DMS153 (cell line): ENCODE data around the gene CERS4.
"Not testable (repeated sequence)": the region's sequence is repeated elsewhere in the genome, so short reads cannot be mapped to it uniquely, and the experiment has no call there.

Source experiments
- DNase-seq: peaks from one replicate; lab custom pipeline; 2025; lab: John Stamatoyannopoulos, UW

The CERS4 gene

DNA sequence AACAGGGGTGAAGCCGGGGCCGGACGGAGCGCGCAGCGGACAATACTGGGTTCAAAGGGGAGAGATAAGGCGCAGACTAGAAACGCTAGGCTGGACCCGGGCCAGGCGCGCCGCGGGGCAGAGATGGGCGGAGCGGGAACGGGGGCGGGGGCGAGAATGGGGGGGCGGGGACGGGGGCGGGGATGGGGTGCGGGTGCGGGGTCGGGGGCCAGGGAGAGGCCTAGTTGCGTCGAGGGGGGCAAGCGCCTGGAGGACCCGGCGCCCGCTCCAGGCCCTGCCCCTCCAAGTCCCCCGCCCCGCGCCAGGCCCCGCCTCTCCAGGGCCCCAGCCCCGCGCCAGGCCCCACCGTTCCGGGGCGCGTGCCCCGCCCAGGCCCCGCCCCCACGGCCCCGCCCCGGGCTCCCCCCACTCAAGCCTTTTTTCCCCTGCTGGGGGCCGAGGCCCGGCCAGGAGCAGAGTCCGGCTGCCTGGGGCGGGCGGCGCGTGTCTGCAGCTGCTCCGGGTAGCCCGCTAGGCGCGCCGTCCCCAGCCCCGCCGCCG lies at the start of gene CERS4:
TSS of gene CERS4 (plus strand) at position 449 of the 540 bp plus-strand sequence. CDS start 41,707 bp downstream, outside the sequence.
- DNase-seq: peak; percentile 69

DNA sequence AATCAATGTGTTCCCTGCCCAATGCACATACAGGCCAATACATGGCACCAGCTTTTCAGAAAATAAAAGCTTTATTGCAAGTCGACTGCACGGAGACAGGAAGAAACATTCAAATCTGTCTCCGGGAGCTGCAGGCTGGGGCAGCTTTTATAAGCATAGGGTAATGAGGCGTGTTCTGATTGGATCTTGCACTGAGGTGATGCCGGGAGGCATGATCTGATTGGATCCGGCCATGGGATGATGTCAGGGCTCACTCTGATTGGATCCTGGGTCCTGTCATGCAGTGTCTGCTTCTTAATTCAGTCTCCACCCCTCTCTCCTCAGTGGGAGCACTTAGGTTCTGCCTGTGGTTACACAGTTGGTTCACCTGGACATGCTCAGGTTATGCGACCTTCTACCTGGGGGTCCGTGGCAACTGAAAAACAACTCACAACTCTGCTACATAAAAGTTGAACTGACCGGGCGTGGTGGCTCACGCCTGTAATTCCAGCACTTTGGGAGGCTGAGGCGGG lies 48.0 kb upstream of the CERS4 start:
- no peak for DNase-seq

- DNase-seq: no peak
Observed at GRCh38 chr19:8163759-8164158, 45.4 kb upstream of the CERS4 start.

DNA sequence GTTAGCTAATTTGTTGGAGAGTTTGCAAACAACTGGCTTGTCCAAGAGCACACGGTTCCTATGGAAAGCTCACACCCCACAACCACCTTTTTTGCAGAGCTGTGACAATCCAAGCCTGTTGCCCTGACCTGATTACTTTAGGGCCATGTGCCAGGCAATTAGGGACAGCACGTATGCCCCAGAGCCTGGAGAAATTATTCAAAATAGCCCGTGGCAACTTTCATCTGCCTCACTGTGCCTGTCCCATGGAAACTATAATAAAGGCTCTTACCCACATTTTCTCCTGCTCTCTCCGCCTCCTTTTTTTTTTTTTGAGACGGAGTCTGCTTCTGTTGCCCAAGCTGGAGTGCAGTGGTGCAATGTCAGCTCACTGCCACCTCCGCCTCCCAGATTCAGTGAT lies 41.2 kb upstream of the CERS4 start:
- DNase-seq: no peak

GRCh38 chr19:8168537-8168936 lies 40.6 kb upstream of the CERS4 start:
- no peak for DNase-seq

DNA sequence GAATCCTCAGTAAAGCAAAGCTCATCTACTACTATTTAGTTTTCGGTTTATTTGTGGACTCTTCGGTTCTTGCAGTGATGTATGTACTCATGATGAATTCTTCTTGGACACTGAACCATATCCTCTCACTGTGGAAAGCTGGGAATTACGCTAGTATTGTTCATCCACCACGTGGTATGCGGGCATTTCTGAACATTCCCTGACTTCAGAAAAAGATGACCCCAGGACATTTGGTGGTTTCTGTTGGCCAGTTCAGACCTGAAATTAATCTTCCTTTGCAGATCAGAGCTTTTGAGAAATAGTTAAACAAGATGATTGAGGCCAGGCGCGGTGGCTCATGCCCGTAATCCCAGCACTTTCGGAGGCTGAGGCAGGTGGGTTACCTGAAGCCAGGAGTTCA lies 34.5 kb upstream of the CERS4 start:
- no peak for DNase-seq

GRCh38 chr19:8180018-8180417 lies 29.2 kb upstream of the CERS4 start:
- no peak for DNase-seq

GRCh38 chr19:8184274-8184673 lies 24.9 kb upstream of the CERS4 start:
- no peak for DNase-seq

DNA sequence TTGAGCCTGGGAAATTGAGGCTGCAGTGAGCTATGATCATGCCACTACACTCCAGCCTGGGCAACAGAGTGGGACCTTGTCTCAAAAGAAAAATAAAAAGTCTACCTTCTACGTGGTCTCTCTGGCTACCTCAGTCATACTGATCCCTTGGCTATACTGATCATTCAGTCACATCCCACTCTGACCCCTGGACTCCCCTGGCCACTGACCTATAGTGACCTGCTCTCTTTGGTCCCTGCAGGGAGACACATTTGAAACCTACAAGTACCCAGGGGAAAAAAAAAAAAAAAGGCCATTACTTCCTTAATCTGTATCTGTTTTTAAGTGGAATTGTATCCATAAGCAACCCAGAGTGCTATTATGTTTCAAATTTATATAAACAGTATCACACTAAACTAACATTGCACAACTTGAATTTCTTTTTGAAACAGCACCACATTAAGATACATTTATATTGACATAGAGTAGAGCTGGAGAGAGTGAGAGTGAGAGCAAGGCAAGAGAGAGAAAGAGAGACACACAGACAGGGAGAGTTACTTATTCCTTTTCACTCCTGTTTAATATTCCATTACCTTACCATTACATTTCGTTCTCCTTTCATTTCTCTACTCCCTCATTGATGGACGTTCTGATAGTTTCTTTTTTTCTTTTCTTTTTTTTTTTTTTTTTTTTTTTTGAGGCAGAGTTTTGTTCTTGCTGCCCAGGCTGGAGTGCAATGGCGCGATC lies 23.7 kb upstream of the CERS4 start:
- peak; percentile 7 for DNase-seq

GRCh38 chr19:8192221-8192820 lies 16.8 kb upstream of the CERS4 start:
- no peak for DNase-seq

- DNase-seq: no peak
Observed at GRCh38 chr19:8194528-8195267, 14.5 kb upstream of the CERS4 start.

DNA sequence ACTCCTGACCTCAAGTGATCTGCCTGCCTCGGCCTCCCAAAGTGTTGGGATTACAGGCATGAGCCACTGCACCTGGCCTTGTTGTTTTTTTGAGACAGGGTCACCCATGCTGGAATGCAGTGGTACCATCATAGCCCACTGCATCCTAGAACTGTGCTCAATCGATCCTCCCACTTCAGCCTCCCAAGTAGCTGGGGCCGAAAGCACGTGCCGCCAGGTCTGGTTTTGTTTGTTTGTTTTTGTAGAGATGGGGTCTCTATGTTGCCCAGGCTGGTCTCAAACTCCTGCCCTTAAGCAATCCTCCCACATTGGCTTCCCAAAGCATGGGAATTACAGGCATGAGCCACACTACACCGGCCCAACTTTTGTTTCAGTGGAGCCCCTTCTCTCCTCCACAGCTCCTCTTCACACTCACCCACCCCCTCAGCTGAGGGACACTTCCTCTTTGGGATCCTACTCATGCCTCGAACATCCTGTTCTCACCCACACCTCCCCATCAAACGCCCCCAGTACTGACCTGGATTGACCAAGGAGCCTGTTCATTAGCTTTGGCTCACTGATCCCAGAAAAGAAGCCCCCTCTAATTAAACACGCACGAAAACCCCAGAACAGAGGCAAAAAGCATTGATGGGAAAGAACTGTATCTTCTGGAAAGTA lies 12.8 kb upstream of the CERS4 start:
- no peak for DNase-seq

- DNase-seq: peak; percentile 7
Observed at GRCh38 chr19:8203288-8204120, 5.7 kb upstream of the CERS4 start.

DNA sequence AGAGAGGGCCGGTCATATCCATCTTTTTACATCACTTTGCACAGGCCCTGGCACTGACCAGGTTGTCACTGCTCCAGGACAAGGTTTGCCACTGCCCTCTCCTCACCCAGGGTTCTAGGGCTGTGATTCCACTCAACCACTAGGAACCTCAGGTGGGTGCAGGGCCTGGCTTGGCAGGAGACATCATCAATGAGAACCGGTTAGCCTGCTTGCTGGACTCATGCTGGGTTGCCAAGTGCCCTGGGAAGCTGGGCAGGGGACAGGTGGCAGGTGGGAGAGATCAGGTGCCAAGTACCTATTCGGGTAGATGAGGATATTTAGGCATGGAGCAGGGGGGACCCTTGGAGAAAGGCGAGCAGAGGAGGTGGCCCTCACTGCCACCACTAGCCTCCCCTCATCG lies 4.2 kb upstream of the CERS4 start:
- DNase-seq: peak; percentile 79

- DNase-seq: peak; percentile 94
Observed at GRCh38 chr19:8206147-8207087, 2.8 kb upstream of the CERS4 start.

DNA sequence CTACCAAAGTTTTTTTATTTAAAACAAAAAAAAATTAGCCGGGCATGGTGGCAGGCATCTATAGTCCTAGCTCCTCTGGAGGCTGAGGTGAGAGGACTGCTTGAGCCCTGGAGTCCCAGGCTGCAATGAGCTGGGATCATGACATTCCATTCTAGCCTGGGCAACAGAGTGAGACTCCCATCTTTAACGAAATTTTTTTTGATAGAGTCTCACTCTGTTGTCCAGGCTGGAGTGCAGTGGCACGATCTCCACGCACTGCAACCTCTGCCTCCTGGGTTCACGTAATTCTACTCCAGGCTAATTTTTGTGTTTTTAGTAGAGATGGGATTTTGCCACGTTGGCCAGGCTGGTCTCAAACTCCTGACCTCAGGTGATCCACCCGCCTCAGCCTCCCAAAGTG lies 1.8 kb upstream of the CERS4 start:
- DNase-seq: not testable (repeated sequence)

DNA sequence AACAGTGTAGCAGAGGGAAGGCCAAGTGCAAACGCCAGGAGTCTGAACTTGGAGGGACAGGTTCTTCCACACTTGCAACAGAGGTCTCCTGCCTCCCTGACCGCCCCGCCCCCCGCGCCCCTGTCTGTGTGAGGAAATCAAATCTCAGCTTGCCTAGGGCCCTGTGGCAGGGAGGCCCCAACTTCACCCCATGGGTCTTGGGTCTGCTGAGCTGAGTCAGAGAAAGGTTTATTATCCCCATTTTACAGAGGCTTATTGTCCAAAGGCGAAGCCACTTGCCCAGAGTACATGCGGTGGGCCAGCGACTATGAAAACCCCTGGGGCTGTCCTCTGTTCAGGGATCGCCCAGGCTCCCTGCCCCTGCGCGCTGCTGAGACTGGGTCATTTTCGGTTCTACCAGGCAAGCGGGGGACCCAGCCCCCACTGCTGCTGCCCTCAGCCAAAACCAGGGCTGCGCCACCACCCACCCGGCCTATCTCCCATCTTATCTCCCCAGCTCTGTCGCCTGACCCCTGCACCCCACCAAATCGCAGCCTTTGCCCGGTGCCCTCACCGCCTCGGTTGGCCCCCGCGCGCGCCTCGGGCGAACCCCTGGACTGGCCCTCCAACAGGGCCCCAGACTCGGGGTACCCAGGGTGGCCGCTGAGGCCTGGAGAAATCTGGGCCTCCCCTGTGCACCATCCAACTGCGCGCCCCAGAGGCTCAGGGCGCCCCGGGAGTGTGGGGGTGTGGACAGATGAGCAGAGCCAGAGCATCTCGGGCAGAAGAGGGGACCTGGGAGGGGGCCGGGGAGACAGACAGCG lies 850 bp upstream of the CERS4 start:
- DNase-seq: peak; percentile 42

DNA sequence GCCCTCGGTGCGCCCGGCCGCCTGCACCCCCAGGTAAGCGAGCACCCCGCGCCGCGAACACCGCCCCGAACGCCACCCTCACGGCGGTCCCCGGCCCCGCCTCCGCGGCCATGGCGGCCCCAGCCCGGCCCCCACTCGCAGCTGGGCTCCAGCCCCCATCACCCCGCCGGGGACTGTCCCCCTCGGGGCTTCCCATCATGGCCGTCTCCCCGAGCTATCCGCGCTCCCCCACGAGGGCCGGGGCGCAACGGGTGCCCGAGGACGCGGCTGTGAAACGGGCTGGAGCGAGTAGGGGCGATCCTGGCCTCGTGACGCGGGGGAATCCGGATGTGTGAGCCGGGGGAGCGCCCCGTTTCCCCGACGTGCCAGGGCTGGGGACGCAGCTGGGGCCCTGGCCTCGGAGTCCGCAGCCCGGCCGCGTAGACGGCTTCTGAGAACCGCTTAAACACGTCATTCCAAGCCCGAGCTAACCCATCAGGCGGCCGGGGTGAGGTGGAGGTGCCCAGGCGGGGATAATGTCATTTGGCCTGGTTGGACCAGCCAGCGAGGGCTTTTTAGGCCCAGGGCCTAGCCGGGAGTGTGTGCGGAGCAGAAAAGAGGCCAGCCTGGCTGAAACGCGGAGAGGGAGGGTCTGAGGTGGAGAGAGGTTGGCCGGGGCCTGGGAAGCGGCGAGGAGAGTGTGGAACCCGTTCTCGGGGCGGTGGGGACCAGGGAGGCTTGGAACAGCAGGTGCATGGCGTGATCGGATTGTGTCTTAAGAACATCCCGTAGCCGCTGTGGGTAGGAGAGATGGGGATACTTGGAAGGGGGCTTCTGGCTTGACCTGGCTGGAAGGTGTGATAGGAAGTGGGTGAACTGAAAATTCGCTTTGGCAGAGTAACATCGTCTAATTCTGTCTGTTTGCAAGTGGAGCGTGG lies 550 bp downstream of the CERS4 start:
- peak; percentile 13 for DNase-seq
